K562 (cell line): ENCODE measurements around the gene UNC13C. TPM values are rescaled to one million over a fixed set of nuclear protein-coding genes. Genes with fewer than 3 reads are reported as not detected.

Experiments
- C11orf30 ChIP-seq: fragments of 450-650 bp; IDR thresholded peaks from 2 replicates; pipeline ENCODE4 v1.6.1; 2016; ENCODE audit warnings: low read depth, mild to moderate bottlenecking
- CTBP1 ChIP-seq: fragments of 450-650 bp; IDR thresholded peaks from 2 replicates; pipeline ENCODE4 v1.6.1; 2016; ENCODE audit warnings: borderline replicate concordance
- HNRNPUL1 ChIP-seq: fragments of 200-400 bp; formaldehyde crosslinking; IDR thresholded peaks from 2 replicates; pipeline ENCODE4 v1.6.1; 2017; ENCODE audit warnings: low read length
- MYBL2 ChIP-seq, 2 experiments: fragments of 450-650 bp in 1 of 2; sonication (generic) in 1 of 2; formaldehyde crosslinking in 1 of 2; IDR thresholded peaks; 2 replicates each; pipeline versions ENCODE4 v1.6.1 to v1.8.1; 2017 to 2022; ENCODE audit warnings: borderline replicate concordance in 1 of 2, inconsistent platforms in 1 of 2, low read depth in 1 of 2, mild to moderate bottlenecking in 1 of 2, missing genetic modification reagents in 1 of 2, moderate library complexity in 1 of 2
- ZNF311 ChIP-seq: fragments of 250-450 bp; sonication (Bioruptor Pico); IDR thresholded peaks from 2 replicates; pipeline ENCODE4 v1.4.0; 2020; ENCODE audit warnings: mild to moderate bottlenecking, moderate library complexity
- ZNF384 ChIP-seq: IDR thresholded peaks from 2 replicates; pipeline ENCODE4 v1.6.1; 2012; ENCODE audit warnings: low read depth, low read length, improper control_type of control experiment
- ZNF644 ChIP-seq: fragments of 200-800 bp; sonication (Bioruptor generic); IDR thresholded peaks from 2 replicates; pipeline ENCODE4 v1.6.1; 2016; ENCODE audit warnings: low read depth, missing genetic modification characterization, missing compliant biosample characterization
- polyA plus RNA-seq, 8 experiments: library from polyadenylated mRNA; depleted of rRNA in 4 of 8; stranded (reverse) in 5 of 8; unstranded in 3 of 8; fragments of >200 nt; fragmentation: Nextera tagmentation in 2 of 8; fragmentation: Illumina TruSeq in 1 of 8; extraction: Ambion mirVana in 2 of 8; extraction: Trizol in 1 of 8; gene quantifications; 2 replicates each; pipeline versions ENCODE4 v1.2.1 to v1.2.3, GENCODE V29; 2011 to 2014; ENCODE audit warnings: inconsistent platforms in 1 of 8, missing spikeins in 1 of 8
- total RNA-seq, 7 experiments: library from RNA; depleted of rRNA in 6 of 7; stranded (reverse); fragments of >200 nt in 6 of 7; fragmentation: Illumina TruSeq in 2 of 7; extraction: Trizol in 2 of 7; gene quantifications; 2 replicates each; pipeline versions ENCODE4 v1.2.1 to v1.2.3, GENCODE V29; 2011 to 2021; ENCODE audit warnings: low replicate concordance in 1 of 7
- TF ChIP-seq, protein P1 (sequence below): fragments of 450-650 bp; formaldehyde crosslinking; IDR thresholded peaks from 2 replicates; pipeline ENCODE4 v1.4.0; 2020; ENCODE audit warnings: mild to moderate bottlenecking, moderate library complexity
- TF ChIP-seq, protein P2 (sequence below): fragments of 450-650 bp; formaldehyde crosslinking; IDR thresholded peaks from 2 replicates; pipeline ENCODE4 v1.4.0; 2022; ENCODE audit warnings: mild to moderate bottlenecking, moderate library complexity
- TF ChIP-seq, protein P3 (sequence below), 3 experiments: fragments of 200-800 bp in 1 of 3; fragments of 250-450 bp in 1 of 3; fragments of 450-650 bp in 1 of 3; sonication (Bioruptor Pico) in 1 of 3; sonication (Bioruptor generic) in 1 of 3; formaldehyde crosslinking in 1 of 3; IDR thresholded peaks; 2 replicates each; pipeline versions ENCODE4 v1.6.1 to v1.8.0; 2016 to 2022; ENCODE audit warnings: mild to moderate bottlenecking in 2 of 3, missing genetic modification characterization in 2 of 3, missing compliant biosample characterization in 1 of 3, moderate library complexity in 1 of 3

UNC13C gene
- total and polyA plus RNA-seq, 9 of the 15 experiments (the other 6 are each of a cell fraction or from before 2014, with no cell fraction given): not detected

DNA sequence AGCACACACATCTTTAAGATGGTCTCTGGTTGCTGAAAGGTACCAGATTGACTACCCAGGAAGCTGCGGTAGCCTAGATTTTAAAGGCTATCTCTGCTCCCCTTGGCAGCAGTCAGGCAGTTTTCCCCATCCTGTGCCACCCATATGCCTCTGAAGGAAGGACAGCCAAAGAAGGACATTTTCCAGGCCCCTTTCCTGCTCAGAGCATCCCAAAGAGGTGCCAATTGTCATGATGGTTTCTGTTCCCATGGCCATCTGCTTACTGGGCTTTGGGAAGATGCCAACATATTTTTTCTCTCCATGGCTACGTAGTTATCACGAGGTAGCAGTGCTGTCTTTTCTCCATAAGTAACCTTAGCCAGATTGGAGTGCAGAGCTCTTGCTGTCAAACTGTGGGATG is 39.7 kb downstream of the UNC13C start (continued):
- TF ChIP-seq MYBL2 (IDR thresholded peaks at IDR 0.05; ENCODE audit: low read depth) (no peak), MYBL2 (CRISPR knock-in tag; IDR thresholded peaks at IDR 0.05; ENCODE audit: borderline replicate concordance) (no peak), ZNF384 (no peak), C11orf30 (no peak), HNRNPUL1 (no peak), ZNF311 (CRISPR knock-in tag) (no peak), CTBP1 (no peak), ZNF644 (tag) (no peak)
- TF ChIP-seq, protein P1, sequence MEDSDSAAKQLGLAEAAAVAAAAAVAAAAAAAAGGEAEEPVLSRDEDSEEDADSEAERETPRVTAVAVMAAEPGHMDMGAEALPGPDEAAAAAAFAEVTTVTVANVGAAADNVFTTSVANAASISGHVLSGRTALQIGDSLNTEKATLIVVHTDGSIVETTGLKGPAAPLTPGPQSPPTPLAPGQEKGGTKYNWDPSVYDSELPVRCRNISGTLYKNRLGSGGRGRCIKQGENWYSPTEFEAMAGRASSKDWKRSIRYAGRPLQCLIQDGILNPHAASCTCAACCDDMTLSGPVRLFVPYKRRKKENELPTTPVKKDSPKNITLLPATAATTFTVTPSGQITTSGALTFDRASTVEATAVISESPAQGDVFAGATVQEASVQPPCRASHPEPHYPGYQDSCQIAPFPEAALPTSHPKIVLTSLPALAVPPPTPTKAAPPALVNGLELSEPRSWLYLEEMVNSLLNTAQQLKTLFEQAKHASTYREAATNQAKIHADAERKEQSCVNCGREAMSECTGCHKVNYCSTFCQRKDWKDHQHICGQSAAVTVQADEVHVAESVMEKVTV (CRISPR knock-in tag): no peak
- TF ChIP-seq, protein P2, sequence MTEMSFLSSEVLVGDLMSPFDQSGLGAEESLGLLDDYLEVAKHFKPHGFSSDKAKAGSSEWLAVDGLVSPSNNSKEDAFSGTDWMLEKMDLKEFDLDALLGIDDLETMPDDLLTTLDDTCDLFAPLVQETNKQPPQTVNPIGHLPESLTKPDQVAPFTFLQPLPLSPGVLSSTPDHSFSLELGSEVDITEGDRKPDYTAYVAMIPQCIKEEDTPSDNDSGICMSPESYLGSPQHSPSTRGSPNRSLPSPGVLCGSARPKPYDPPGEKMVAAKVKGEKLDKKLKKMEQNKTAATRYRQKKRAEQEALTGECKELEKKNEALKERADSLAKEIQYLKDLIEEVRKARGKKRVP (CRISPR knock-in tag): no peak
- TF ChIP-seq, protein P3, sequence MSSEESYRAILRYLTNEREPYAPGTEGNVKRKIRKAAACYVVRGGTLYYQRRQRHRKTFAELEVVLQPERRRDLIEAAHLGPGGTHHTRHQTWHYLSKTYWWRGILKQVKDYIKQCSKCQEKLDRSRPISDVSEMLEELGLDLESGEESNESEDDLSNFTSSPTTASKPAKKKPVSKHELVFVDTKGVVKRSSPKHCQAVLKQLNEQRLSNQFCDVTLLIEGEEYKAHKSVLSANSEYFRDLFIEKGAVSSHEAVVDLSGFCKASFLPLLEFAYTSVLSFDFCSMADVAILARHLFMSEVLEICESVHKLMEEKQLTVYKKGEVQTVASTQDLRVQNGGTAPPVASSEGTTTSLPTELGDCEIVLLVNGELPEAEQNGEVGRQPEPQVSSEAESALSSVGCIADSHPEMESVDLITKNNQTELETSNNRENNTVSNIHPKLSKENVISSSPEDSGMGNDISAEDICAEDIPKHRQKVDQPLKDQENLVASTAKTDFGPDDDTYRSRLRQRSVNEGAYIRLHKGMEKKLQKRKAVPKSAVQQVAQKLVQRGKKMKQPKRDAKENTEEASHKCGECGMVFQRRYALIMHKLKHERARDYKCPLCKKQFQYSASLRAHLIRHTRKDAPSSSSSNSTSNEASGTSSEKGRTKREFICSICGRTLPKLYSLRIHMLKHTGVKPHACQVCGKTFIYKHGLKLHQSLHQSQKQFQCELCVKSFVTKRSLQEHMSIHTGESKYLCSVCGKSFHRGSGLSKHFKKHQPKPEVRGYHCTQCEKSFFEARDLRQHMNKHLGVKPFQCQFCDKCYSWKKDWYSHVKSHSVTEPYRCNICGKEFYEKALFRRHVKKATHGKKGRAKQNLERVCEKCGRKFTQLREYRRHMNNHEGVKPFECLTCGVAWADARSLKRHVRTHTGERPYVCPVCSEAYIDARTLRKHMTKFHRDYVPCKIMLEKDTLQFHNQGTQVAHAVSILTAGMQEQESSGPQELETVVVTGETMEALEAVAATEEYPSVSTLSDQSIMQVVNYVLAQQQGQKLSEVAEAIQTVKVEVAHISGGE (CRISPR knock-in tag; IDR thresholded peaks at IDR 0.05): no peak
